Tibial nerve (tissue), 3 donors: Measurements from ENCODE around the gene FGR.

Source experiments
- CTCF ChIP-seq, 5 experiments: fragments of 200-600 bp in 3 of 5; fragments of 450-650 bp in 2 of 5; sonication (generic) in 3 of 5; IDR thresholded peaks; one replicate each; pipeline ENCODE4 v1.5.1; 2016 to 2019; ENCODE audit warnings: antibody characterized with exemption in 5 of 5, mild to moderate bottlenecking in 3 of 5, moderate library complexity in 2 of 5
- POLR2A ChIP-seq, 2 donors: fragments of 450-650 bp; IDR thresholded peaks; one replicate each; pipeline ENCODE4 v1.6.1; 2017; ENCODE audit warnings: antibody characterized with exemption in 2 of 2, mild to moderate bottlenecking in 2 of 2, moderate library complexity in 2 of 2

DNA sequence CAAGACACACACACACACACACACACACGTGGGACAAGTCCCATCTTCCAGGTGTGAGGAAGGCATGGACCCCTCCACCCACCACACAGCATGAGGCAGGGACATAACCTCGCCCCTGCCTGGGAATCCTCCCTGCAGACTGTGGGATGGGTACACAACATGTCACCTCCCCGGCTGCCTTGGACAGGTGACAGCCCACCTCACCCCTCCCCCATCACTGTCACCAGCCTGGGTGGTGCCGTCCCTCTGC lies 71.7 kb downstream of the FGR start:
- no peak for TF ChIP-seq CTCF (IDR thresholded peaks at IDR 0.05)
- TF ChIP-seq POLR2A (IDR thresholded peaks at IDR 0.05), result no peak
